Mesothelial cell of epicardium (in vitro differentiated cells): ENCODE measurements around the gene C1D. TPM values are rescaled to one million over a fixed set of nuclear protein-coding genes. Genes with fewer than 3 reads are reported as not detected.

ENCODE experiments used
- DNase-seq, 2 experiments: peaks; one replicate each; pipeline ENCODE4 v3.0.0; 2021; ENCODE audit warnings: low spot score in 2 of 2; ENCODE audit not compliant: unreplicated experiment in 2 of 2
- H3K27ac Mint-ChIP-seq: 2 replicates; pipeline ENCODE4 v1.8.0; 2021; ENCODE audit warnings: mixed read lengths
- H3K27me3 Mint-ChIP-seq: 2 replicates; pipeline ENCODE4 v1.8.0; 2021; ENCODE audit warnings: low read depth, mixed read lengths
- H3K36me3 Mint-ChIP-seq: 2 replicates; pipeline ENCODE4 v1.8.0; 2021; ENCODE audit warnings: mixed read lengths
- H3K4me1 Mint-ChIP-seq: 2 replicates; pipeline ENCODE4 v1.8.0; 2021; ENCODE audit warnings: mixed read lengths
- H3K4me3 Mint-ChIP-seq: 2 replicates; pipeline ENCODE4 v1.8.0; 2021; ENCODE audit warnings: mild to moderate bottlenecking, moderate library complexity, mixed read lengths
- H3K9me3 Mint-ChIP-seq: 2 replicates; pipeline ENCODE4 v1.8.0; 2021; ENCODE audit warnings: mixed read lengths
- total RNA-seq: library from RNA; stranded (reverse); gene quantifications from 3 replicates; pipeline ENCODE4 v1.2.1, GENCODE V29; 2021
- TF ChIP-seq, protein P1 (sequence below): fragments of 200-600 bp; sonication (generic); IDR thresholded peaks from one replicate; pipeline ENCODE4 v1.5.0; 2021; ENCODE audit warnings: antibody characterized with exemption; ENCODE audit not compliant: unreplicated experiment

Gene C1D
- total RNA-seq, 1 donor from 2014 or later: 23.6 TPM

DNA sequence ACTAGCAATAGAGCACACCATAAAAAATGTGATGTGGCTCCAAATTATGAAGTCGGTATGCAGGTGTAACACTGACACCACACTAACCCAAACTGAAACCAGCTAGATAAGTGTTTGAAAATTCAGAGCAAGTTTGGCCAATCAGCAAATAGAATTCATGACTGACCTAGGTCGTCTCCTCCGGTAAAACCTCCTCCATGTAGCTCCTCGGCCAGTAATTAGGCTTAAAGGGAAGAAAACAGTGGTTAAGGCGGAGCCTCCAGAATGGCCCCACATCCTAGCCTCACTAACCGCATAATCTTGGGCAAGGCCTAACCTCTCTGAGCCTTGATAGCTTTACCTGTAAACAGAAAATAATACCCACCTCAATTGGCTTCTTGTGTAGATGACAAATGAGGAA is 30.1 kb downstream of the C1D start:
- Mint-ChIP-seq H3K36me3 (no peaks in the 10 kb centered on the region), H3K27ac (no peak overlapping the region), H3K27me3 (no peaks in the 10 kb centered on the region), H3K9me3 (peaks cover 4% of the 10 kb centered on the region), H3K4me1 (peaks cover 34% of the 10 kb centered on the region), H3K4me3 (no peak overlapping the region)
- no peak for DNase-seq
- TF ChIP-seq, protein P1, sequence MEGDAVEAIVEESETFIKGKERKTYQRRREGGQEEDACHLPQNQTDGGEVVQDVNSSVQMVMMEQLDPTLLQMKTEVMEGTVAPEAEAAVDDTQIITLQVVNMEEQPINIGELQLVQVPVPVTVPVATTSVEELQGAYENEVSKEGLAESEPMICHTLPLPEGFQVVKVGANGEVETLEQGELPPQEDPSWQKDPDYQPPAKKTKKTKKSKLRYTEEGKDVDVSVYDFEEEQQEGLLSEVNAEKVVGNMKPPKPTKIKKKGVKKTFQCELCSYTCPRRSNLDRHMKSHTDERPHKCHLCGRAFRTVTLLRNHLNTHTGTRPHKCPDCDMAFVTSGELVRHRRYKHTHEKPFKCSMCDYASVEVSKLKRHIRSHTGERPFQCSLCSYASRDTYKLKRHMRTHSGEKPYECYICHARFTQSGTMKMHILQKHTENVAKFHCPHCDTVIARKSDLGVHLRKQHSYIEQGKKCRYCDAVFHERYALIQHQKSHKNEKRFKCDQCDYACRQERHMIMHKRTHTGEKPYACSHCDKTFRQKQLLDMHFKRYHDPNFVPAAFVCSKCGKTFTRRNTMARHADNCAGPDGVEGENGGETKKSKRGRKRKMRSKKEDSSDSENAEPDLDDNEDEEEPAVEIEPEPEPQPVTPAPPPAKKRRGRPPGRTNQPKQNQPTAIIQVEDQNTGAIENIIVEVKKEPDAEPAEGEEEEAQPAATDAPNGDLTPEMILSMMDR: no peak

DNA sequence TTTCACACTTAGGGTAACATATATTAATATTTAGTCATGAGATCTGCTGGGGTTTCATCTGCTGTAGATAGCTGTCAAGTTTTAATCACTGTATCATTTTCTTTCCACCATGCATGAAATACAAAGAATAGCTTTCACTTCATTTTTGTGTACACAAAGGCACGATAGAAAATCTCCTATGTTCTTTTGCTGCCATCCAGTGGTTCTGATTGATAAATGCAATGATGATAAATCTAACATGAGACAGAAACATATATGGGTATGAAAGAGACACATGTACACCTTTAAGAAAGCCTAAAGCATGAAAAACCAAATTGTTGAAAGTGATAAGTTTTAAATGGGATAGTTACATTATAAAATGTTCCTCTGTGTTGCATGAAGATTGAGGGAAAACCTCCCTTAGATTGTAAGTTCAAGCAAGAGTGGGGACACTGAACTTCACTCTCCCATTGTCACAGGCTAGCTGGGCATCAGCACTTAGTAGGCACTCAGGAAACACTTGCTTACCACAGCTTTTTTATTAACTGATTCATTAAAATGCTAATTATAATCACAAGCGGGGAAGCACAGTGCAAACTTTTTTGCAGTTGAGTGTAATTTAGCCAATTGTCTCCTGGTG is 31.2 kb downstream of the C1D start:
- H3K27me3 Mint-ChIP-seq: no peaks in the 10 kb centered on the region
- no peak overlapping the region for H3K27ac Mint-ChIP-seq
- peaks cover 33% of the 10 kb centered on the region for H3K4me1 Mint-ChIP-seq
- H3K4me3 Mint-ChIP-seq: no peak overlapping the region
- TF ChIP-seq, protein P1: no peak
- no peak for DNase-seq
- peaks cover 4% of the 10 kb centered on the region for H3K9me3 Mint-ChIP-seq
- H3K36me3 Mint-ChIP-seq: no peaks in the 10 kb centered on the region

DNA sequence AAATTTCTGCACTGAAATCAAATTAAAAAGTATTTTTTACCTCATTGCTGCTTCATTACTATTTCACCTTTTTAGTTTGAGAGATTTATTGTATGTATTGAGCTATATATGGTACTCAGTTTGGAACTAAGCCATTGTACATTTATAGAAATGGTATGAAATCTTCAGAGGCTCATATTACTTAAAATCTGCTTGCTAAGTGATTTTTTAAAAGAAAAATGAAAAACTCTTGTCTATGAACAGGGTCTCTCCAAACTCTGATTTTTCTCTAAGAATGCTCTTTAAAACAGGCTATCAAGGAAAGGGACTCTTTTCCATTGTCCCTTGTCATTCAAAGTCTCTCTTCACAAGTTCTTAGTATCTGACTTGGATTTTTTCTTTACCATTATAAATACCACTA is 31.8 kb downstream of the C1D start:
- Mint-ChIP-seq H3K27me3 (no peaks in the 10 kb centered on the region), H3K9me3 (peaks cover 7% of the 10 kb centered on the region), H3K27ac (no peak overlapping the region), H3K36me3 (no peaks in the 10 kb centered on the region), H3K4me1 (peaks cover 33% of the 10 kb centered on the region), H3K4me3 (no peak overlapping the region)
- TF ChIP-seq, protein P1: no peak
- no peak for DNase-seq

DNA sequence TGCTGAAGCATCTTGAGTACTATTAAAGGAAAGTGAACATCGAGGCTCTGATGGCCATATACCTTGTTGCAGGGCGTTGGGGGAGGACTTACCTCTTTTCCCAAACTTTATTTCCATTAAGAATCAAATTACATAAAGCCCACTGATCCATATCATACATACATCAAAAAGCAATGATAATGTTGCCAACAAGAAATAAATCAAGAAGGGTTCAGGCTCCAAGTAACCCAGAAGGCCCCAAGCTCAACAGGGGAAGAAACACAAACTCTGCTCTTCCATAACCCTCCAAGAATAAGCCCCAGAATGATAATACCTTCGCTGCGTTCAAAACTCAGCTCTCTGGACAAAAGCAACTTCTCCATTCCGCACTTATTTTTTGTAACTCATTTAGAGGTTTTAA is 32.3 kb downstream of the C1D start:
- TF ChIP-seq, protein P1: no peak
- DNase-seq: no peak
- Mint-ChIP-seq H3K9me3 (peaks cover 10% of the 10 kb centered on the region), H3K36me3 (no peaks in the 10 kb centered on the region), H3K4me1 (peaks cover 33% of the 10 kb centered on the region), H3K4me3 (no peak overlapping the region), H3K27me3 (no peaks in the 10 kb centered on the region), H3K27ac (peak overlapping the region; percentile 92)

DNA sequence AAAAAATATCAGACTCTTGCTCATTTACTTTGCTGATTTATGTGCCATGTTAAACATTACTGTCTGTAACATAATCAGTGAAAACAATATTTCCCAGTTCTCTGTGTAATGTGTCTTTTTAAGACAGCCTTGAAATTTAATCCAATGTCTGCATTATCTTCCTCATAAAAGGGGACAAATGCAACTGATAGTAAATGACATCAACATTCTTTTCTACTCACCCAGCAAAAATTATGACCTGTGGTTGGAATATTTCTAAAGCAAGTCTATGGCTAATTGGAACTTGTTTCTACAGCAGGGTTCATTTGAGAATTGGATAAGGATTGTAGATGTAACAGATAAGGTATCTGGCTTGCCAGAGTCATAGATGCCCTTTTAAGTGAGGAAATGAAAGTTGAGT is 34.8 kb downstream of the C1D start:
- Mint-ChIP-seq H3K27ac (peak overlapping the region; percentile 89), H3K4me3 (no peak overlapping the region), H3K9me3 (peaks cover 15% of the 10 kb centered on the region), H3K27me3 (peaks cover 5% of the 10 kb centered on the region), H3K36me3 (peaks cover 7% of the 10 kb centered on the region), H3K4me1 (peaks cover 32% of the 10 kb centered on the region)
- TF ChIP-seq, protein P1: no peak
- DNase-seq: no peak

DNA sequence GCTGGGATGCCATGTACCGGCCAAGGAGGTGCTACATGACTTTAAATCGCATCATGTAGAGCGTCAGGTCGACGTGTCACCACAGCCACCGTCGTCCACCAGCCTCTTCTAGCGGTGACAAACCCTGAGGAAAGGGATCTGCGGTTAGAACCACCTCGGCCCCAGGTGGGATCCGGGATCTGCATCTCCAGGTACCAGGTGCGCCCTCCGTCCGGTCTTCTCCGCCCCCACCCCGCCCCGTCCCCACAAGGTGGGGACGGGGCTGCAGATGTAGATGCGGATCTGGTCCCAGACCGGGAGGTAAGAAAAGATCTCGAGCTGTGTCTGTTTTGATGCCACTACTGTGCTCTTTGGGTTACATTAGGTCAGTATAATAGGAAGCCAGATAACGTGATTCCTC is 38.4 kb downstream of the C1D start:
- Mint-ChIP-seq H3K27ac (no peak overlapping the region), H3K9me3 (peaks cover 18% of the 10 kb centered on the region), H3K27me3 (peaks cover 16% of the 10 kb centered on the region), H3K36me3 (peaks cover 7% of the 10 kb centered on the region), H3K4me1 (peaks cover 21% of the 10 kb centered on the region), H3K4me3 (no peak overlapping the region)
- TF ChIP-seq, protein P1: no peak
- DNase-seq: no peak
